EL (cell line): Measurements from ENCODE around the gene GSTT2.
"Not testable (repeated sequence)": the region's sequence is repeated elsewhere in the genome, so short reads cannot be mapped to it uniquely, and the experiment has no call there.

ENCODE experiments used
- DNase-seq: peaks from one replicate; pipeline ENCODE4 v3.0.0-alpha.2; 2016

GSTT2 gene

DNA sequence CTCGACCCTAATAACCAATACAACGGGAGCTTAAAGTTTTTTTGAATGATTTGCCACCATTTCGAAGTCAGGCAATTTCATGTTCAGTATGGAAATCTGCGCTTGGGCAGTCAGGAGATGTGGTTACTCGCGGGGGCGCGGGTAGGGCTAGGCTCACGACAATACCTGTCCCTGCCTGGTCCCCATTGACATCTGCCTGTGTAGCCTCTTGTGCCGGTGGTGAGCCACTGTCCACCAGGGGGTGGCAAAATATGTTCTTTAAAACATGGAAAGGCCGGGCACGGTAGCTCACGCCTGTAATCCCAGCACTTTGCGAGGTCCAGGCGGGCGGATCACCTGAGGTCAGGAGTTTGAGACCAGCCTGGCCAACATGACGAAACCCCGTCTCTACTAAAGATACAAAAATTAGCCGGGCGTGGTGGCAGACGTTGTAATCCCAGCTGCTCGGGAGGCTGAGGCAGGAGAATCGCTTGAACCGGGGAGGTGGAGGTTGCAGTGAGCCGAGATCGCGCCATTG lies 5.0 kb upstream of the GSTT2 start:
- not testable (repeated sequence) for DNase-seq

DNA sequence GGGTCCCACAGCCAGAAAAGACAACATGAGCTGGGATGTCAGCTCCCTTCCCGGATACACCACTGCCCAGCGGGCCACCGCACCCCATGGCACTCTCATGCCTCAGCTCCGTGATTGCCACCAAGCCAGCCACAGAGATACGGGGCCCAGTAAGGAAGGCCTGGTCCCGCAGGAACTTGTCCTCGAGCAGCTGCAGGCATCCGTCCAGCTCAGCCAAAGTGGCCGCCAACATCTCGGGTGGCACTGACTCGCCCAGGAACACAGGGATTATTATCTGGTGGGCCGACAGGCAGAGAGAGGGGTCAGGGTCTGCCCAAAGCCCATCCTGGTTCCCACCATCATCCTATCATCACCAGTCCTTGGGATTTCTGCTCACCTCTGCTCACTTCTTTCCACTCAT lies 2.6 kb upstream of the GSTT2 start:
- not testable (repeated sequence) for DNase-seq

GRCh38 chr22:23980567-23980966 lies 633 bp downstream of the GSTT2 start:
- DNase-seq = not testable (repeated sequence)

DNA sequence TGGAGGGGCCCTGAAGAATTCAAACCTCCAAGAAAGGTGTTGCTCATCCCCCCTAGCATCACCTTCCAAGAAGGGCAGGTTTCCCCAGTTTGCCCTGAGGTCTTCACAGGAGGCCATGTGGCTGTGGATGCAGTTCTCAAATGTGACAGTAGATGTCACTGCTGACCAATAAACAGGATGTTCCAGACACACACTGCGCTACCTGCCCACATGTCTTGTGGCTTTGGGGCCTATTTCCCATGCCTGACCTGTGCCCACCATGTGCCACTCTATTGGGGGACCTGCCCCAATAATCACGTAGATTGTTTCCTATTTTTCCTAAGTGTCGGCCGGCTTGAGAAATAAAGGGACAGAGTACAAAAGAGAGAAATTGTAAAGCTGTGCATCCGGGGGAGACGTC lies 4.5 kb downstream of the GSTT2 start:
- DNase-seq = no peak

GRCh38 chr22:23986089-23986488 lies 6.2 kb downstream of the GSTT2 start:
- DNase-seq = not testable (repeated sequence)

- not testable (repeated sequence) for DNase-seq
Measured at GRCh38 chr22:23986538-23987178, 6.7 kb downstream of the GSTT2 start.

- not testable (repeated sequence) for DNase-seq
Measured at GRCh38 chr22:23989583-23990244, 9.8 kb downstream of the GSTT2 start.

DNA sequence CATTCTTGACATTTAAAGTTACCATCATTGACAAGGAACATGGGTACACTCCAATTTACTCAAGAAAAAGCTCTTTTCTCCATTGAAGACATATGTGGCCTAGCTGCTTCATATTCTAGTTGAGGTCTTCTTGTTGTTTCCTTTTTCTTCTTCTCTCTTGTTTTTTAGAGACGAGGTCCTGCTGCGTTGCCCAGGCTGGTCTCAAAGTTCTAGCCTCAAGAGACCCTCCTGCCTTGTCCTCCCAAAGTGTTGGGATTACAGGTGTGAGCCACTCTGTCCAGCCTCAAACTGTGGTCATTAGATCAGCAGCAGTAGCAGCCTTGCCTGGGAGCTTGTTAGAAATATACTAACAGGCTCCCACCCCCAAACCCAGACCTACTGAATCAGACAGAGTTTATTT lies 13.1 kb downstream of the GSTT2 start:
- DNase-seq = not testable (repeated sequence)

- DNase-seq = not testable (repeated sequence)
Measured at GRCh38 chr22:23993581-23994177, 13.7 kb downstream of the GSTT2 start.

DNA sequence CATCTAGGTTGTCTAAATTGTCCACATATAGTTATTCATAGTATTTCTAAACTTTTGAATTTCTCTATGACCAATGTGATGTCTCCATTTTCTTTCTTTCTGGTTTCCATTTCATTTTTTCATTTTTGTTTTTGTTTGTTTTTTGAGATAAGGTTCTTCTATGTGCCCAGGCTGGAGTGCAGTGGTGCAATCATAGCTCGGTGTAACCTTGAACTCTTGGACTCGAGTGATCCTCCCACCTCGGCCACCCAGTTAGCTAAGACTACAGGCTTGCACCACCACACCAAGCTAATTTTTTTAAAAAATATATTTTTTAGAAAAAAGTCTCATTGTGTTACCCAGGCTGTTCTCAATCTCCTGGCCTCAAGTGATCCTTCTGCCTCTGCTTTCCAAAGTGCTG lies 17.2 kb downstream of the GSTT2 start:
- no peak for DNase-seq

DNA sequence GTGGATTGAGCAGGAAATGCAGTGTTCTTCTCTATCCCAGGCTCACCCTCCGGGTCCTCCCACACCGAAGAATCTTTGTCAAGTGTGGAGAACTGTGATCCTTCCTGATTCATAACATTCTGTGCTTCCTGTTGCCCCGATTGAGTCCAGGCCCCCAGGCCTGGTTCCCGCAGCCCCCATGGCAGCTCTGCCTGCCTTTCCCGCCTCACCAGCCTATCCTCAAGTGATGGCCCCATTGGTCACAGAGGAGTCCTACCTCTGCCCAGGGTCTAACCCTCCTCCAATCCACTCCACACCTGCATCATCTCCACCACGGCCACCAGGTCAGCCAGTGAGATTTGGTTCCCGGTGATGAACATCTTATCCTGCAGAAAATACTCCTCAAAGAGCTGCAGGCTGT lies 19.8 kb downstream of the GSTT2 start:
- DNase-seq = not testable (repeated sequence)

- no peak for DNase-seq
Measured at GRCh38 chr22:24001314-24001713, 21.4 kb downstream of the GSTT2 start.

DNA sequence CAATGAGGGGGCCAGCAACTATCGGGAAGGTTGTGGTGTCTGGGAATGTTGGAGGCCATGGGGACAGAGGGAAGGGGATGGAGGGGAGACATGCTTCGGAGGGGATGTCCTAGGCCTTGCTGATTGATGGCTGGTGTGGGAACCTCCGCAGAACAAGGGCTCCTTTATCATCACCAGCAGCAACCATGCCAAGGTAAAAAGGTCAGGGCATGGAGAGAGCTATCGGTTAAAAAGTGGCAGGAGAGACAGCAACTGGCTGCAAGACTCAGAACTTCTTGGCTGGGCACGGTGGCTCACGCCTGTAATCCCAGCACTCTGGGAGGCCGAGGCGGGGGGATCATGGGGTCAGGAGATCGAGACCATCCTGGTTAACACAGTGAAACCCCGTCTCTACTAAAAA lies 22.3 kb downstream of the GSTT2 start:
- DNase-seq = no peak

DNA sequence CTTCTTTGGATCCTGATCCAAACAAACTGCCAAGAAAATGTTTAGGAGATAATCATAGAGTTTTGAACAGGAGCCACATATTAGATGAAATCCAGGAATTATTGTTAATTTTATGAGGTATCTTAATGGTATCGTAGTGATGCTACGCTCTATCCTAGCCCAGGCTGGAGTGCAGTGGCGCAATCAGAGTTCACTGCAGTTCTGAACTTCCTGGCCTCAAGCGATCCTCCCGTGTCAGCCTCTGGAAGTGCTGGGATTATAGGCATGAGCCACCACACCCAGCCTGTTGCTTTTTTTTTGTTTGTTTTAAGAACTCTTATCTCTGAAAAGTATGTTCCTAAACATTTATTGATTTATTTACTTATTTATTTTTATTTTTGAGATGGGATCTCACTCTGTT lies 22.9 kb downstream of the GSTT2 start:
- no peak for DNase-seq

GRCh38 chr22:24003887-24004286 lies 24.0 kb downstream of the GSTT2 start:
- DNase-seq = no peak

GRCh38 chr22:24005201-24005600 lies 25.3 kb downstream of the GSTT2 start, which contains the start of gene GSTT4:
Gene GSTT4 (minus strand): TSS chr22:24005453. CDS start chr22:24005356, 97 bp downstream.
- no peak for DNase-seq

GRCh38 chr22:24006207-24006913 lies 26.4 kb downstream of the GSTT2 start:
- no peak for DNase-seq

- DNase-seq = no peak
Measured at GRCh38 chr22:24006914-24007214, 26.9 kb downstream of the GSTT2 start.

GRCh38 chr22:24007253-24008021 lies 27.5 kb downstream of the GSTT2 start:
- DNase-seq = no peak

DNA sequence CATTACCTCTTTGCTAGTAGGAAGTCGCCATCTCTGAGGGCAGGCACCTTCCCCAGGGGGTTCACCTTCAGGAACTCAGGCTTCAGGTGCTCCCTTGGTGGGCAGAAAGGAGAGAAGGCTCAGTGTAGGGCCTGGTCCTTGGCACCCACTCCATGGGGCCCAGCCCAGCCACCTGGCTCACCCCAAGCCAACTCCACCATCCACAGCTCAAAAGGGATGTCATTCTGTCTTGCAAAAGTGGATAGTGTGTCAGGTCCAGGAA lies 28.0 kb downstream of the GSTT2 start:
- no peak for DNase-seq

DNA sequence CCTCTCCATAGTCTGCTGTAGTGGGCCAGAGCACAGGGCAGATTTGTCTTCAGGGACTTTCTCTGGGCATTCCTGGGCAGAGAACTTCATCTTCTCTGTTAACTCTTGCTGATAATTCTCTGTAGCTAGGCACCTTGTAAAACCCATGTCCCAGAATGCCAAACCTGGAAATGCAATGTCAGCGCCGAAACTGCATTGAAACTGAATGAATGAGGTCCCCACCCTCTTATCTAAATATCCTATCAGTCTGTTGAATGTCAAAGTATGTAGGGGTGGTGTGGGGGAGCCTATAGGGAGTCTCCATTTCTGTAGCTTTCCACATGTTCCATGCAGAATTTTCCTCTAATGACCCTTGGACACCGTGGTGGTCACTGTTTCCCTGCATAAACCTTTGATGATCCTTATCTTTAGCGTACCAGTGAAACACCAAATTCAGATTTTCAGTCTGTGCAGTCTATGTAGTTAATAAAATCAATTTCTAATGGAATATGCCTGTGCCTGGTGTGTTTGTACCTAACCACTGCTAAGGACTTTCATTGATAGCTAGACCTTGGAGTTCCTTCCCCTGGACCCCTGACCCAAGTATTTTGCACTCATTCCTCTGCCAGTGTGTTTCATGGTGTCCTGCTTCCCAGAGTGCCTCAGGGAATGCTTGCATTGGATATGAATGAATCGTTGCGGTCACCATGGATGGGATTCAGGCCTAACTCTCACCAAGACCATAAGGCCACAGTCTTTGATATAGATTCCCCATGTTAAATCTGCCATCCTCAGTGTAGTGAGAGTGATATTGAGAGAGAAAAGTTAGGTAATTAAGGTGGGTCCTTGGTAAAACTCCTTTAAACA lies 28.7 kb downstream of the GSTT2 start:
- DNase-seq = no peak
